NCI-H2196 (cell line): ENCODE measurements around the gene AMPD2.
"Not testable (repeated sequence)": the region's sequence is repeated elsewhere in the genome, so short reads cannot be mapped to it uniquely, and the experiment has no call there.

Experiments
- DNase-seq: peaks from one replicate; lab custom pipeline; 2025; ENCODE audit not compliant: unreplicated experiment; lab: John Stamatoyannopoulos, UW

AMPD2 gene

DNA sequence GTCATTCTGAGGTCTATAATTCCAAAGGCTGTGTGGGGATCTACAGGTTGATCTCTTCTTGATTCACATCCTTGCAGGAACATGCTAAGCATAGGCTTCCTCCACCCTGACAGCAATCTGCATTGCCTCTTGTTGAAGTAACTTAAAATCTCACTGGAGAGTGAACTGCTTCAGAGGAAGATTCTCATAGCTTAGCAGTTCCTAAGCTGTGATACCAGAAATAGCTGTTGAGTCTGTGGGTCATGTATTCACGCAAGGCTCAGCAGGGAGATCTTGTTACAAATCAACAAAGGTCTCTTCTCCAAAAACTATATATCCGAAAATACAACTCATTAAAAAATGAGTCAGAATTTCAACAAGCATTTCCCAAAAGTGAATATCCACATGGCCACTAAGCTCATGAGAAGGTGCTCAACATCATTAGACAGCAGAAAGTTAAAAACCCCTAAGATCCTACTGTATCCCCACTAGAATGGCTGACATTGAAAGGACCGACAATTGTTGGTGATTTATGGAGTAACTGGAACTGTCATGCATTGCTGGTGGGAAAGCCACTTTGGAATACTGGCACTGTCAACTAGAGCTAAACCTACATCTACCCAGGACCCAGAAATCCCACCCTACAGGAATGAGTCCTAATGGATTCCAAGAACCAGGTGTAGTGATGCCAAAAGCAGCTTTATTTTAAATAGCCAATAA lies 57.2 kb downstream of the AMPD2 start:
- DNase-seq = not testable (repeated sequence)

DNA sequence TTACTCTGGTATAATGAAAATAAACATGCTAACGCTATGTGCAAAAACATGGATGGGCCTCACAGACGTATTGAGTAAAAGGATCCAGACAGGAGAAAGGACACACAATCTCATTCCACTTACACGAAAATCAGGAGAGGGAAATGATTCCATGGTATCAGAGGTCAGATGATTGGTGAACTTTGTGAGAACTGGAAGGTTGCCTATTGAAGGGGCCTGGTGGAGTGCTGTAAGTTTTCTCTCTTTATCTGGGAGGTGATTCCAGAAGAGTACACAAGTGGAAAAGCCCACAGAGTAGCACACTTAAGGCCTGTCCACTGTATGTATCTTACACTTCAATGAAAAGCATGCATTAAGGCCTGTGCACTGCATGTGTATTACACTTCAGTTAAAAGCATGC lies 57.8 kb downstream of the AMPD2 start:
- no peak for DNase-seq

DNA sequence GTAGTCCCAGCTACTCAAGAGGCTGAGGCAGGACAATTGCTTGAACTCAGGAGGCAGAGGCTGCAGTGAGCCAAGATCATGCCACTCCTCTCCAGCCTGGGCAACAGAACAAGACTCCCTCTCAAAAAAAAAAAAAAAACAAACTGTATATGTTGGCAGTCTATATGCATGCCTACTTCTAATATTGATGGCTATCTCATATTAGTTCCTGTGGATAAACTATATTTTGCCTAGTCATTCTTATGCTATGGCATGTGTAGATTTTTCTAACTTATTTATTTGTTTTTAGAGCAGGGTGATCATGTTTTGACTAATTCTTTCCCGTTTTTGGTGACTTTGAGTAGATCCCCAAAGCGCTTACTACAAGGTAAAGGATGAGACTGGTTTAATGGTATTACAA lies 59.0 kb downstream of the AMPD2 start:
- DNase-seq = not testable (repeated sequence)
